Measurements from ENCODE around the gene WIPF1.

WIPF1 gene

GRCh38 chr2:174597345-174598047 is at the start of gene WIPF1:
Gene WIPF1 (minus strand): TSS chr2:174597804. CDS start chr2:174585573, 12,231 bp downstream.
- peak within 1 kb of the TSS; percentile 78 for H3K4me3 ChIP-seq (ENCODE audit: low read depth, low read length)
- TF ChIP-seq CTCF (IDR thresholded peaks at IDR 0.05; ENCODE audit: low read depth, low read length, missing control alignments), result no peak
- peak; percentile 90 for DNase-seq (ENCODE audit: low read depth)

GRCh38 chr2:174645296-174645695 is 47.7 kb upstream of the WIPF1 start:
- no peak overlapping the region for H3K4me3 ChIP-seq (ENCODE audit: low read depth, low read length)
- no peak for TF ChIP-seq CTCF (IDR thresholded peaks at IDR 0.05; ENCODE audit: low read depth, low read length, missing control alignments)
- no peak for DNase-seq (ENCODE audit: low read depth)

GRCh38 chr2:174644406-174644805 is 46.8 kb upstream of the WIPF1 start:
- H3K4me3 ChIP-seq (ENCODE audit: low read depth, low read length), result no peak overlapping the region
- TF ChIP-seq CTCF (IDR thresholded peaks at IDR 0.05; ENCODE audit: low read depth, low read length, missing control alignments), result no peak
- DNase-seq (ENCODE audit: low read depth), result no peak

- no peak overlapping the region for H3K4me3 ChIP-seq (ENCODE audit: low read depth, low read length)
- no peak for DNase-seq (ENCODE audit: low read depth)
- TF ChIP-seq CTCF (IDR thresholded peaks at IDR 0.05; ENCODE audit: low read depth, low read length, missing control alignments), result no peak
These were observed 45.8 kb upstream of the WIPF1 start for GRCh38 chr2:174643356-174643755.

GRCh38 chr2:174641168-174641567 is 43.6 kb upstream of the WIPF1 start:
- DNase-seq (ENCODE audit: low read depth), result no peak
- TF ChIP-seq CTCF (IDR thresholded peaks at IDR 0.05; ENCODE audit: low read depth, low read length, missing control alignments), result no peak
- H3K4me3 ChIP-seq (ENCODE audit: low read depth, low read length), result no peak overlapping the region

- H3K4me3 ChIP-seq (ENCODE audit: low read depth, low read length), result no peak overlapping the region
- TF ChIP-seq CTCF (IDR thresholded peaks at IDR 0.05; ENCODE audit: low read depth, low read length, missing control alignments), result no peak
- no peak for DNase-seq (ENCODE audit: low read depth)
These were observed 39.4 kb upstream of the WIPF1 start for GRCh38 chr2:174636987-174637386.
